ENCODE data around the gene SPATA46.

Gene SPATA46

DNA sequence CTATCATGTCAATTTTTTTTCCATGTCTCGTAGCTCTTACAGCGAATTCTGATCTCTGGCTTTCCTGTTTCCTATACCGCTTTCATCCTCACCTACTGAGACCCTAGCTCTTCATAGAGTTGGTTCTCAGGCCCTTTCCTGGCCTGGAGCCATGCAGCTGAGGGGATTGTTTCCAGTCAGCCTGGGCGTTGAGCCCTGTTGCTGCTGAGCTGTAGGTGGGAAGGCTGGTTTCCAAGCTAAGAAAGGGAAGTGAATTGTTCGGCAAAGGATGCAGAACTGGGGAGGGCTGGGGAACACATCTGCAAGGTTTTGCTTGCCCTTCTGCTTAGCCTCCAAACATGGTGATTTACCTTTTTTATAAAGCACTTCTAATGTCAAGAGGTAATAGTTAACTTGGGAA lies 41.5 kb downstream of the SPATA46 start:
- 86 to 89% methylated on average over 5 of the region's 5 CpGs for WGBS, 2 experiments
- Histone ChIP-seq H3K4me1 (ENCODE audit: control insufficient read depth, insufficient read depth, low read length) (peaks cover 11% of the 10 kb centered on the region), H3K36me3 (ENCODE audit: control insufficient read depth, insufficient read depth, low read length) (no peaks in the 10 kb centered on the region), H3K27ac (ENCODE audit: insufficient read depth, low read depth, low read length, poor library complexity, severe bottlenecking) (no peak overlapping the region), H3K27me3 (ENCODE audit: control insufficient read depth, insufficient read depth, low read length, poor library complexity, severe bottlenecking) (no peaks in the 10 kb centered on the region), H3K9me3 (ENCODE audit: control insufficient read depth, low read length) (no peaks in the 10 kb centered on the region), H3K4me3 (ENCODE audit: insufficient read depth, low read depth, low read length) (no peak overlapping the region)

DNA sequence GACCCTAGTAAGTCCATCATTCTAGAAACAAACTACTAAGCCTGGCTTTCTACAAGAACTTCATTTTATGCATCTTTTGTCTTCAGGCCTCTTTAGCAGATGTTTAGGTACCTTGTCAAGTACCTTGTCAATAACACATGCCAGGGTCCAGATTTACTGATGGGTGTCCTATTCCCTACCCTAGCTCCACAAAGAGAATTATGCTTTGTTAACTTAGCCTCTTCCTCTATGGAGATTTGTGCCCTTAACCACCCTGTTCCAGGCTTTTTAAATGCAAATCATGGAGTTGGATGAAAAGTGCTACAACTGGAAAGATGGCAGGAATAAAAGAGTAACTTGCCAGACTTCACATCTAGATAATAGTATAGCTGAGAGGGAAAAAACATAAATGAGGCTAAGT lies 42.7 kb downstream of the SPATA46 start:
- Histone ChIP-seq H3K27ac (ENCODE audit: insufficient read depth, low read depth, low read length, poor library complexity, severe bottlenecking) (peak overlapping the region; percentile 48), H3K27me3 (ENCODE audit: control insufficient read depth, insufficient read depth, low read length, poor library complexity, severe bottlenecking) (no peaks in the 10 kb centered on the region), H3K36me3 (ENCODE audit: control insufficient read depth, insufficient read depth, low read length) (no peaks in the 10 kb centered on the region), H3K9me3 (ENCODE audit: control insufficient read depth, low read length) (no peaks in the 10 kb centered on the region), H3K4me3 (ENCODE audit: insufficient read depth, low read depth, low read length) (no peak overlapping the region), H3K4me1 (ENCODE audit: control insufficient read depth, insufficient read depth, low read length) (peaks cover 11% of the 10 kb centered on the region)

DNA sequence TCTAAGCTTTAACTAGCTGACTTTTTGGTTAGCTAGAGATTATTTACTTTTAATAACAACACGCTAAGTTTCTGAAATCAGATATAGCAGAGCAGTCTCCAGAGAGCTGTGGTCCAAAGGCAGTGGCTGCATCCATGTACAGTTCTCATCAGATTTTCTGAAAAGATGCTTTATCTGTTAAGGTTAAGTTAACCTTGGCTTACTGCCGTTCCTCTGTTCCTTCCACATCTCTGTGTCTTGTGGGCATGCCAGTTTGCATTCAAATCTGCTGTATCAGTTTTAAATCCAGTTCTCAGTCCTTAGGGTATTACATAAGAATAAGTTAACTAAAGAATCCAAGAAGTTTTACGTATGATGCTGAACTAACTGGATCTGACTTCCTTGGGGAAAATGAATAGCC lies 46.8 kb downstream of the SPATA46 start:
- no peaks in the 10 kb centered on the region for H3K9me3 ChIP-seq (ENCODE audit: control insufficient read depth, low read length)
- H3K4me3 ChIP-seq (ENCODE audit: insufficient read depth, low read depth, low read length): no peak overlapping the region
- H3K27ac ChIP-seq (ENCODE audit: insufficient read depth, low read depth, low read length, poor library complexity, severe bottlenecking): no peak overlapping the region
- H3K36me3 ChIP-seq (ENCODE audit: control insufficient read depth, insufficient read depth, low read length): no peaks in the 10 kb centered on the region
- WGBS, 2 experiments: 78 to 97% methylated on average over 2 to 3 of the region's 3 CpGs
- peaks cover 11% of the 10 kb centered on the region for H3K4me1 ChIP-seq (ENCODE audit: control insufficient read depth, insufficient read depth, low read length)
- no peaks in the 10 kb centered on the region for H3K27me3 ChIP-seq (ENCODE audit: control insufficient read depth, insufficient read depth, low read length, poor library complexity, severe bottlenecking)

DNA sequence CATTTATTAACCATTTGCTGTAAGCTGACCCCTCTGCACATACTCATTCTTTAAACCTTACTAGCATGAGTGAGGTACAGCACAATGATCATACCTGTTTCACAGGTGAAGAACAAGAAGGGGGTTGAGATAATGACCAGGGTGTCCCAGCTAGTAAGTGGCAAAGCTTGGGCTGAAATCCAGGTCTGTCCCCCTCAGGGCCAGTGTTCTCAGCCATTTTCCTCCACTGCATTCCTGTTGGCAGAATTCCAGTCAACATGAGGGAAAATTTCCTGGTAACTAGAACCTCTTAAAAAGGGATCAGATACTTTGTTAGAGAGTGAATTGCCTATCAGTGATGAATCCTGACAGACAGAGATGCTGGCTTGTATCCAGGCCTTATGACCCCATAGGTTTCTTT lies 48.1 kb downstream of the SPATA46 start:
- Histone ChIP-seq H3K27ac (ENCODE audit: insufficient read depth, low read depth, low read length, poor library complexity, severe bottlenecking) (no peak overlapping the region), H3K4me1 (ENCODE audit: control insufficient read depth, insufficient read depth, low read length) (peaks cover 2% of the 10 kb centered on the region), H3K9me3 (ENCODE audit: control insufficient read depth, low read length) (no peaks in the 10 kb centered on the region), H3K27me3 (ENCODE audit: control insufficient read depth, insufficient read depth, low read length, poor library complexity, severe bottlenecking) (no peaks in the 10 kb centered on the region), H3K36me3 (ENCODE audit: control insufficient read depth, insufficient read depth, low read length) (no peaks in the 10 kb centered on the region), H3K4me3 (ENCODE audit: insufficient read depth, low read depth, low read length) (no peak overlapping the region)

DNA sequence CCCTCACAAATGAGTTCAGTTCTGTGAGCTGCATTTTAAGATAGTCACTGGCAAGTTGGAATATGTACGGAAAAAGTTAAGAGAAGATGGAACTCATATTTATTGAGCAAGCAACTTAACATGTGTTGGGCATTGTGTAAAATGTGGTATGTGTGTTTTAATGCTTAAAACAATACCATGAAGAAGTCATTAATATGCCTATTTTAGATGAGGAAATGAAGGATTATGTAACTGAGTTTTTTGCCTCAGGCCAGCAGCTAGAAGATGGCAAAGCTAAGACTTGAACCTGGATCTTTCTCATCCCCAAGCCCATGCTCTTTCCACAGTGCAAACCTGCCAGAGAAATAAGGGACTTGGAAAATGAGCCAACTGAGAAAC lies 48.9 kb downstream of the SPATA46 start:
- H3K27me3 ChIP-seq (ENCODE audit: control insufficient read depth, insufficient read depth, low read length, poor library complexity, severe bottlenecking): no peaks in the 10 kb centered on the region
- WGBS, 2 experiments: 89 to 92% methylated on average over 1 of the region's 1 CpG

DNA sequence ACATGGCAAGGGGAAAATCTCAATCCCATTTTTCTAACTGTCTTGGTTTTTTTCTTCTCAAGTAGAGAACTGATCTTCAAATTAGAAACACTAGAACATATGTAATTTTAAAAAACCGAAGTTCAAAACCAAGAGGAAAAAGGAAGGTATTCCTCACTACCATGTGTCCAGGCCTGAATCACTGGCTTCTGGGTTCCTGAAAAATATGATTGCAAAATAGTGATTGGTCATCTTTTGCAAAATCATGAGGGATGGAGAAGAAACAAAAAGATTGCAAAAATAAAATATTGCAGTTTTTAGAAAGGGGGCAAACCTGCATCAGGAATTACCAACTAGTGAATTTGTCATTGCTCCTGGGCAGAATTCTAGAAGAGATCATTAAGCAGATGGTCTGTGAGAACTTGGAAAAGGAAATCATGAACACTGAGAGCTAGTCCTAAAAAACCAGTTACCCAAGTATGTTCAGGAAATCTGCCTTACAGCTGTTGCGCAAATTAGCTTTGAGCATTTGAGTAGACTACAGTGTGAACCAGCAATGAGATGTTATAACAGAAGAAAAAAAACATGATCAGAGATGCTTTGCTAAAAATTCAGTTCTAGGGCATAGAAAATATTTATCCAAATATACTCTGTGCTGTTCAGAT lies 49.4 kb downstream of the SPATA46 start:
- 95 to 96% methylated on average over 2 of the region's 2 CpGs for WGBS, 2 experiments
- Histone ChIP-seq H3K36me3 (ENCODE audit: control insufficient read depth, insufficient read depth, low read length) (no peaks in the 10 kb centered on the region), H3K4me3 (ENCODE audit: insufficient read depth, low read depth, low read length) (no peak overlapping the region), H3K27ac (ENCODE audit: insufficient read depth, low read depth, low read length, poor library complexity, severe bottlenecking) (no peak overlapping the region), H3K9me3 (ENCODE audit: control insufficient read depth, low read length) (no peaks in the 10 kb centered on the region), H3K4me1 (ENCODE audit: control insufficient read depth, insufficient read depth, low read length) (no peaks in the 10 kb centered on the region), H3K27me3 (ENCODE audit: control insufficient read depth, insufficient read depth, low read length, poor library complexity, severe bottlenecking) (no peaks in the 10 kb centered on the region)

More for the DNA sequence above, 48.9 kb downstream of the SPATA46 start:
- Histone ChIP-seq H3K36me3 (ENCODE audit: control insufficient read depth, insufficient read depth, low read length) (no peaks in the 10 kb centered on the region), H3K27ac (ENCODE audit: insufficient read depth, low read depth, low read length, poor library complexity, severe bottlenecking) (no peak overlapping the region), H3K4me3 (ENCODE audit: insufficient read depth, low read depth, low read length) (no peak overlapping the region), H3K9me3 (ENCODE audit: control insufficient read depth, low read length) (no peaks in the 10 kb centered on the region), H3K4me1 (ENCODE audit: control insufficient read depth, insufficient read depth, low read length) (no peaks in the 10 kb centered on the region)

DNA sequence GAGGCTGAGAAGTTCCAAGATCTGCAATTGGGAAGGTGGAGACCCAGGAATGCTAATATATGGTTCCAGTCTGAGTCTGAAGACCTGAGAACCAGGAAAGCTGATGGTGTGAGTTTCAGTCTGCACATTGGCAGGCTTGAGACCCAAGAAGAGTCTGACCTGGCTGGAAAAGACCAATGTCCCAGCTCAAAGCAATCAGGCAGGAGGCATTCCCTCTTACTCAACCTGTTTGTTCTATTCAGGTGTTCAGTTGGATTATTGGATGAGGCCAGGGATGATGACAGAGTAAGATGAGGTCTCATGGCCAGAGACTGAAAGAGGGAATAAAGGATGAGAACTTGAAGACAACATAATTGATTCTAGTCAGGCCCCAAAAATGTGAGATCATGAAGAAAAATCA lies 50.1 kb downstream of the SPATA46 start:
- Histone ChIP-seq H3K9me3 (ENCODE audit: control insufficient read depth, low read length) (no peaks in the 10 kb centered on the region), H3K27ac (ENCODE audit: insufficient read depth, low read depth, low read length, poor library complexity, severe bottlenecking) (no peak overlapping the region), H3K4me3 (ENCODE audit: insufficient read depth, low read depth, low read length) (no peak overlapping the region), H3K4me1 (ENCODE audit: control insufficient read depth, insufficient read depth, low read length) (no peaks in the 10 kb centered on the region), H3K36me3 (ENCODE audit: control insufficient read depth, insufficient read depth, low read length) (no peaks in the 10 kb centered on the region), H3K27me3 (ENCODE audit: control insufficient read depth, insufficient read depth, low read length, poor library complexity, severe bottlenecking) (no peaks in the 10 kb centered on the region)

DNA sequence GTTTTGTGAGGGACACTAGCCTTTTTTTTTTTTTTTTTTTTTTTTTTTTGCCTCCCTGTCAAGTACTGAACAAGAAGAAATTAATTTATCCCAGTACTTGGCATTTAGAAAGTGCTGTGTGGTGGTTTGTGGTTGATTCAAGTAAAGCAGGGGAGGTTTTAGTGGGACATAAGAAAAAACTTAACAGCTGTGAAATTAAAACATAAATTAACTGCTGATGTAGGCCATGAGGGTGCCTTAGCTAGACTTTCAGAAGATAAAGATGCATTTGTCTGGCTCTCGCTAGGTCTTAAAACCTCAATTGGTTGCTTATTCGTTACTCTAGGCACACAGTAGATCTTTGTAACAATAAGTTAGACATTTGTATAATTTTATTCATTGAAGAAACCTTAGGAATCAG lies 52.3 kb downstream of the SPATA46 start:
- H3K27ac ChIP-seq (ENCODE audit: insufficient read depth, low read depth, low read length, poor library complexity, severe bottlenecking): no peak overlapping the region
- H3K27me3 ChIP-seq (ENCODE audit: control insufficient read depth, insufficient read depth, low read length, poor library complexity, severe bottlenecking): no peaks in the 10 kb centered on the region
- H3K4me1 ChIP-seq (ENCODE audit: control insufficient read depth, insufficient read depth, low read length): peaks cover 6% of the 10 kb centered on the region
- no peak overlapping the region for H3K4me3 ChIP-seq (ENCODE audit: insufficient read depth, low read depth, low read length)
- WGBS, 2 experiments: 92 to 100% methylated on average over 2 of the region's 2 CpGs
- H3K9me3 ChIP-seq (ENCODE audit: control insufficient read depth, low read length): no peaks in the 10 kb centered on the region
- H3K36me3 ChIP-seq (ENCODE audit: control insufficient read depth, insufficient read depth, low read length): no peaks in the 10 kb centered on the region

All from ectodermal cell (in vitro differentiated cells).